HUES48 (cell line): ENCODE results near the gene MT1A.
"Not testable (repeated sequence)": the region's sequence is repeated elsewhere in the genome, so short reads cannot be mapped to it uniquely, and the experiment has no call there.

ENCODE experiments used
- H3K27ac ChIP-seq: one replicate; pipeline ENCODE4 v1.7.0; 2013; ENCODE audit warnings: low read depth, low read length, inconsistent platforms
- H3K27me3 ChIP-seq: 2 replicates; pipeline ENCODE4 v1.6.1; 2013; ENCODE audit warnings: mild to moderate bottlenecking, low read length; ENCODE audit not compliant: control insufficient read depth, insufficient read depth
- H3K36me3 ChIP-seq: 2 replicates; pipeline ENCODE4 v1.6.1; 2013; ENCODE audit warnings: low read length; ENCODE audit not compliant: control insufficient read depth, insufficient read depth
- H3K4me1 ChIP-seq: 2 replicates; pipeline ENCODE4 v1.6.1; 2013; ENCODE audit warnings: mild to moderate bottlenecking, low read length; ENCODE audit not compliant: control insufficient read depth, insufficient read depth
- H3K4me3 ChIP-seq: 2 replicates; pipeline ENCODE4 v1.5.1; 2013; ENCODE audit warnings: mild to moderate bottlenecking, low read depth, low read length
- H3K9ac ChIP-seq: 2 replicates; pipeline ENCODE4 v1.6.1; 2013; ENCODE audit warnings: mild to moderate bottlenecking, low read depth, low read length, moderate library complexity
- H3K9me3 ChIP-seq: 2 replicates; pipeline ENCODE4 v1.6.1; 2013; ENCODE audit warnings: low read length; ENCODE audit not compliant: control insufficient read depth, insufficient read depth

Gene MT1A

GRCh38 chr16:56662357-56663354 is 24.2 kb downstream of the MT1A start:
- peak overlapping the region; percentile 59 for H3K4me3 ChIP-seq
- no peaks in the 10 kb centered on the region for H3K36me3 ChIP-seq
- H3K9ac ChIP-seq, result no peak overlapping the region
- peaks cover 13% of the 10 kb centered on the region for H3K4me1 ChIP-seq
- H3K9me3 ChIP-seq, result no peaks in the 10 kb centered on the region
- H3K27me3 ChIP-seq, result peaks cover 100% of the 10 kb centered on the region
- no peak overlapping the region for H3K27ac ChIP-seq

DNA sequence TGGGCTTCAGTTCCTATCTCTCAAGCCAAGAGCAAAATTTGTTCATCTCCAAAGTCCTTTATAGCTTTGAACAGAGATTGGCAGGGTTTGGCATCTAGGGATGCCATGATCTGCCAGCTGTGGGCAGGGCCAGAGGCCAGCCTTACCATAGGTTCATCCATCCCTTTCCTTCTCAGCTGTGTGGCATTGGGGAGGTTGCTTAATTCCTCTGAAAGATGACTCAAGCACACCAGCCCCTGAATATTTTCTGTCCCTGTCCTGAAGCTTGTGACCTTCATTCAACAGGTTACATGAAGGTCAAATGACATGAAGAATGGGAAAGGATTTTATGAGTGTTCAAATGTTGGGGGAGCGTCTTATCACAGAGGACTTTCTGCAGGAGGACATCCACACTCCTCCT is 26.0 kb downstream of the MT1A start:
- no peak overlapping the region for H3K4me3 ChIP-seq
- peaks cover 100% of the 10 kb centered on the region for H3K27me3 ChIP-seq
- H3K4me1 ChIP-seq, result peaks cover 12% of the 10 kb centered on the region; the same call in 1 of the 2 replicates
- H3K9me3 ChIP-seq, result no peaks in the 10 kb centered on the region
- no peak overlapping the region for H3K9ac ChIP-seq
- no peak overlapping the region for H3K27ac ChIP-seq
- H3K36me3 ChIP-seq, result no peaks in the 10 kb centered on the region

- not testable (repeated sequence) for H3K4me3 ChIP-seq, H3K27ac ChIP-seq, H3K9me3 ChIP-seq, H3K36me3 ChIP-seq, H3K9ac ChIP-seq
- H3K27me3 ChIP-seq, result peaks cover 100% of the 10 kb centered on the region
- peaks cover 20% of the 10 kb centered on the region for H3K4me1 ChIP-seq
These were observed 27.1 kb downstream of the MT1A start for GRCh38 chr16:56665286-56666261.

DNA sequence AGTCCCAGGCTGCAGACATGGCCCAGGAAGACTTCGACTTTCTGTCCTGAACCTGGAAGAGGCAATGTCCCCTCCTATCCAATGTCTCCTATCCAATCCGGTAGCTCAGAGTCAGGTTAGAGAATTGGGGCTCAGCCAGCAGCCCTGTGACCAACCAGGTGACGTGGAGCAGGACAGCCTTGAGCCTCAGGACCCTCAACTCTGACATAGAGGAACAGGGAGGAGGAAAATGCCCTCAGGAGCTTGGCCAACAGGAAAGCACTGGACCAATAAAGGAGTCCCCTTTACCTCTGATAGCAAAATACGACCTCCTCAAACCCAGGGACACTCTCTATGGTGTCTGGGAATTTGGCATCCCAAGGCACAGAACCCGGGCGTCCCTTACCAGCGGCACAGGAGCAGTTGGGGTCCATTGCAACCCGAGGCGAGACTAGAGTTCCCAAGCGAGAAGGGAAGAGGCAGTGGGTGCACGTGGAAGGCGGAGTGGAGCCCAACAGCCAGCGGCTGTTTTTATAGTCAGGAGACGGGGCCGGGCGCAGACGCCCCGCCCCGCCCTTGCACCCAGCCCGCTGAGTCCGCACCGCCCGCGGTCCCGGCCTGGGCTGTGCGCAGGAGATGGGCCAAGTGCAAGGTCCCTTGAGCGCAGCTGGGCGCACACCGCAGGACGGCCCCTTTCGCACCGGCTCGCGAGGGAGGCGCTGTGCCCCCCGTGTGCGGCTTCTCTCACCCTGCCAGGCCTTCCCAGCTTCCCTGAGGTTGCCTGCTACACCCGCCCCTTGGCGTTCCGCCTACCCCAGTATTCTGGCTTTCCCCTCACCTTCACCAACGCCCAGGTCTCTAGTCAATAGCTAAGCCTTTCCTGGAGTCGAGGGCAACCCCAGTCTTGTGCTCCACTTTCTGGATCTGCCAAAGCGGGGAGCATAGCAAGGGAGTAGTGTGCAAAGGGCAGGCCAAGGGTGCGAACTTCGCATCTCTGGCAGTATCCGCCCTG is 29.4 kb downstream of the MT1A start, which contains the start of gene MT1G:
Gene MT1G, minus strand, starts transcription at position 485 of the 991 bp plus-strand sequence. Its CDS starts 72 bp downstream, at position 413.
- H3K4me3 ChIP-seq, result peak within 1 kb of the TSS; percentile 51
- H3K27me3 ChIP-seq, result peaks cover 100% of the 10 kb centered on the region
- H3K9me3 ChIP-seq, result no peaks in the 10 kb centered on the region
- no peak within 1 kb of the TSS for H3K9ac ChIP-seq
- H3K36me3 ChIP-seq, result no peaks in the 10 kb centered on the region
- no peak within 1 kb of the TSS for H3K27ac ChIP-seq
- H3K4me1 ChIP-seq, result peaks cover 17% of the 10 kb centered on the region

- H3K9ac ChIP-seq, result no peak within 1 kb of the TSS
- peaks cover 100% of the 10 kb centered on the region for H3K27me3 ChIP-seq
- no peak within 1 kb of the TSS for H3K27ac ChIP-seq
- H3K4me1 ChIP-seq, result peaks cover 17% of the 10 kb centered on the region
- peak within 1 kb of the TSS; percentile 45 for H3K4me3 ChIP-seq
- no peaks in the 10 kb centered on the region for H3K9me3 ChIP-seq
- H3K36me3 ChIP-seq, result no peaks in the 10 kb centered on the region
These were observed 30.8 kb downstream of the MT1A start, which contains the start of gene MT1H for GRCh38 chr16:56669005-56669839. TSS of gene MT1H (plus strand) at chr16:56669814. CDS start at chr16:56669885, 71 bp downstream.

DNA sequence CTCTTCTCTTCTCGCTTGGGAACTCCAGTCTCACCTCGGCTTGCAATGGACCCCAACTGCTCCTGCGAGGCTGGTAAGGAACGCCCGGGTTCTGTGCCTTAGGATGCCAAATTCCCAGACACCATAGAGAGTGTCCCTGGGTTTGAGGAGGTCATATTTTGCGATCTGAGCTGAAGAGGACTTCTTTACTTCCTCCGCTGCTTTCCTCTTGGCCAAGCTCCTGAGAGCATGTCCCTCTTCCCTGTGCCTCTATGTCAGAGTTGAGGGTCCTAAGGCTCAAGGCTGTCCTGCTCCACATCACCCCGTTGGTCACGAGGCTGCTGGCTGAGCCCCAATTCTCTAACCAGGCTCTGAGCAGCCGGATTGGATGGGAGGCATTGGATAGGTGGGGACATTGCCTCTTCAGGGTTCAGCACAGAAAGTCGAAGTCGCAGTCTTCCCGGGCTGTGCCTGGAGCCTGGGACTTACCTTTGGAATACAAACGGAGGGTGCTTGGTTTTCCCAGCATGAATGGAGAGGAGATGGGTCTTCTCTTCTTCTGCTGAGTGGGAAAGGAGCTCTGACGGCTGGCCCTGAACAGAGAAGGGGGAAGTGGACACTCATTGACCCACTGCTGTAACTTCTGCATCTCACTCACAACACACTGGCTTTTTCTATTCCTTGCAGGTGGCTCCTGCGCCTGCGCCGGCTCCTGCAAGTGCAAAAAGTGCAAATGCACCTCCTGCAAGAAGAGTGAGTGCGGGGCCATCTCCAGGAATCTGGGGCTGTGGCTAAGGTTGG is 31.6 kb downstream of the MT1A start:
- Histone ChIP-seq H3K36me3 (no peaks in the 10 kb centered on the region), H3K9me3 (no peaks in the 10 kb centered on the region), H3K27me3 (peaks cover 96% of the 10 kb centered on the region), H3K27ac (no peak overlapping the region), H3K4me3 (peak overlapping the region; percentile 45), H3K9ac (no peak overlapping the region), H3K4me1 (peaks cover 17% of the 10 kb centered on the region)

GRCh38 chr16:56670620-56670934 is 32.1 kb downstream of the MT1A start:
- Histone ChIP-seq H3K27me3 (peaks cover 96% of the 10 kb centered on the region), H3K36me3 (no peaks in the 10 kb centered on the region), H3K9me3 (no peaks in the 10 kb centered on the region), H3K4me1 (peaks cover 22% of the 10 kb centered on the region), H3K9ac (no peak overlapping the region), H3K27ac (no peak overlapping the region), H3K4me3 (no peak overlapping the region)

DNA sequence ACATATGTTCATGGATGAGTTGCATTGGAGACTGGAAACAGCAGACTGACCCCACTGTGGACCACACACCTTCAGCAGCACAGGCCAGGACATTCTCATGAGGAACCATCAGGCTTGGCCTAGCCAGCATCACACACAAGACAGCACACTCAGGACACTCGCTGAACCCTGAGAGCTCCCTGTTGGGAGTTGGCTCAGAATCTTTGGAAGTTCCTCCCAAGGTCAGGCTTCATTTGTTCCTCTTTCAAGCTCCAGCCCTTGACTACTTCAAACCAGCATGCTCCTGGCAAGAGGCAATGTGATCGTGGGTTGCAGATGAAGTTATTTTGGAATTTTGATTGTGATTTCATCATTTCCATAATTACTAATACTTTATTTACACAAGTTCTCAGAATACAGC is 33.2 kb downstream of the MT1A start:
- H3K9ac ChIP-seq, H3K36me3 ChIP-seq: not testable (repeated sequence)
- peaks cover 22% of the 10 kb centered on the region for H3K4me1 ChIP-seq

DNA sequence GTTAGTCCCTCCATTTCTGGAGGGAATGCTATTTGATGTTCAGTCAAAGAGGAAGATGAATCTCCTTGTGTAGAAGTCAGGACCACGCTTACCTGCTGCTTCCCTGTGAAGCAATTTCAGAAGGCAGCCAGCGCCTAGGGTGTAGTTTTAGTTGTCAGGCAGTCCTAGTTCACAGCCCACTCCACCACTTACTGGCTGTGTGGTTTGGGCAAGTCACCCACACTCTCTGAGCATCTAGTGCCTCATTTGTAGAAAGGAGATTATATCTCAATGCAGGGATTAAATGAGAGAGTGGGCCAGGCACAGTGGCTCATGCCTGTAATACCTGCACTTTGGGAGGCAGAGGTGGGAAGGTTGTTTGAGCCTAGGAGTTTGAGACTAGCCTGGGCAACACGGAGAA is 33.7 kb downstream of the MT1A start:
- not testable (repeated sequence) for H3K4me3 ChIP-seq, H3K9ac ChIP-seq, H3K9me3 ChIP-seq, H3K27ac ChIP-seq, H3K36me3 ChIP-seq
- Histone ChIP-seq H3K27me3 (peaks cover 95% of the 10 kb centered on the region), H3K4me1 (peaks cover 22% of the 10 kb centered on the region)

More for the DNA sequence above, 33.2 kb downstream of the MT1A start:
- peaks cover 95% of the 10 kb centered on the region for H3K27me3 ChIP-seq
- not testable (repeated sequence) for H3K9me3 ChIP-seq, H3K4me3 ChIP-seq, H3K27ac ChIP-seq
